Endothelial cell (in vitro differentiated cells): ENCODE data around the gene THAP10. TPM values are rescaled to one million over a fixed set of nuclear protein-coding genes. Genes with fewer than 3 reads are reported as not detected.

ENCODE experiments used
- DNase-seq: peaks from one replicate; pipeline ENCODE4 v3.0.0; 2021; ENCODE audit warnings: low spot score
- H3K27ac Mint-ChIP-seq: one replicate; pipeline ENCODE4 v1.8.0; 2021; ENCODE audit warnings: mixed read lengths, inconsistent platforms; ENCODE audit not compliant: unreplicated experiment
- H3K27me3 Mint-ChIP-seq: one replicate; pipeline ENCODE4 v1.8.0; 2021; ENCODE audit warnings: mild to moderate bottlenecking, moderate library complexity, mixed read lengths, inconsistent platforms; ENCODE audit not compliant: unreplicated experiment
- H3K36me3 Mint-ChIP-seq: one replicate; pipeline ENCODE4 v1.8.0; 2021; ENCODE audit warnings: mild to moderate bottlenecking, low read depth, mixed read lengths, inconsistent platforms; ENCODE audit not compliant: unreplicated experiment
- H3K4me1 Mint-ChIP-seq: one replicate; pipeline ENCODE4 v1.8.0; 2021; ENCODE audit warnings: mild to moderate bottlenecking, mixed read lengths, inconsistent platforms; ENCODE audit not compliant: unreplicated experiment
- H3K4me3 Mint-ChIP-seq: one replicate; pipeline ENCODE4 v1.8.0; 2021; ENCODE audit warnings: mild to moderate bottlenecking, mixed read lengths, inconsistent platforms; ENCODE audit not compliant: unreplicated experiment
- H3K9me3 Mint-ChIP-seq: one replicate; pipeline ENCODE4 v1.8.0; 2021; ENCODE audit warnings: mixed read lengths, inconsistent platforms; ENCODE audit not compliant: unreplicated experiment
- long read RNA-seq: library from polyadenylated mRNA; unstranded; transcript quantifications from one replicate; pipeline ENCODE4 v2.0.0, GENCODE V29; 2020; ENCODE audit not compliant: unreplicated experiment
- total RNA-seq: library from RNA; stranded (reverse); fragmentation: NEBNext Ultra II Directional; extraction: Animal tissue kit (Norgen Biotek cat#: 25700); gene quantifications from one replicate; pipeline ENCODE4 v1.2.1, GENCODE V29; 2021; ENCODE audit not compliant: unreplicated experiment
- TF ChIP-seq, protein P1 (sequence below): fragments of 200-600 bp; sonication (generic); IDR thresholded peaks from one replicate; pipeline ENCODE4 v1.5.0; 2021; ENCODE audit warnings: antibody characterized with exemption; ENCODE audit not compliant: unreplicated experiment

The THAP10 gene
- total RNA-seq, result 1.9 TPM
- long read RNA-seq, partial matches to known transcripts, result 0 of 2 reads
- long read RNA-seq, other reads (novel, unspliced or antisense), result 0 of 2 reads

GRCh38 chr15:70892002-70892911 lies at the start of gene THAP10, which contains the start of gene LRRC49:
Gene THAP10 (minus strand): TSS chr15:70892433. CDS start chr15:70892272, 161 bp downstream.
Gene LRRC49 (plus strand): TSS chr15:70892826. CDS start chr15:70892895, 69 bp downstream.
- TF ChIP-seq, protein P1, sequence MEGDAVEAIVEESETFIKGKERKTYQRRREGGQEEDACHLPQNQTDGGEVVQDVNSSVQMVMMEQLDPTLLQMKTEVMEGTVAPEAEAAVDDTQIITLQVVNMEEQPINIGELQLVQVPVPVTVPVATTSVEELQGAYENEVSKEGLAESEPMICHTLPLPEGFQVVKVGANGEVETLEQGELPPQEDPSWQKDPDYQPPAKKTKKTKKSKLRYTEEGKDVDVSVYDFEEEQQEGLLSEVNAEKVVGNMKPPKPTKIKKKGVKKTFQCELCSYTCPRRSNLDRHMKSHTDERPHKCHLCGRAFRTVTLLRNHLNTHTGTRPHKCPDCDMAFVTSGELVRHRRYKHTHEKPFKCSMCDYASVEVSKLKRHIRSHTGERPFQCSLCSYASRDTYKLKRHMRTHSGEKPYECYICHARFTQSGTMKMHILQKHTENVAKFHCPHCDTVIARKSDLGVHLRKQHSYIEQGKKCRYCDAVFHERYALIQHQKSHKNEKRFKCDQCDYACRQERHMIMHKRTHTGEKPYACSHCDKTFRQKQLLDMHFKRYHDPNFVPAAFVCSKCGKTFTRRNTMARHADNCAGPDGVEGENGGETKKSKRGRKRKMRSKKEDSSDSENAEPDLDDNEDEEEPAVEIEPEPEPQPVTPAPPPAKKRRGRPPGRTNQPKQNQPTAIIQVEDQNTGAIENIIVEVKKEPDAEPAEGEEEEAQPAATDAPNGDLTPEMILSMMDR, result no peak
- Mint-ChIP-seq H3K27me3 (peaks cover 7% of the 10 kb centered on the region), H3K9me3 (no peaks in the 10 kb centered on the region), H3K36me3 (peaks cover 4% of the 10 kb centered on the region), H3K27ac (peak within 1 kb of the TSS; percentile 97), H3K4me3 (peak within 1 kb of the TSS; percentile 98), H3K4me1 (peaks cover 11% of the 10 kb centered on the region)
- DNase-seq, result peak; percentile 74

DNA sequence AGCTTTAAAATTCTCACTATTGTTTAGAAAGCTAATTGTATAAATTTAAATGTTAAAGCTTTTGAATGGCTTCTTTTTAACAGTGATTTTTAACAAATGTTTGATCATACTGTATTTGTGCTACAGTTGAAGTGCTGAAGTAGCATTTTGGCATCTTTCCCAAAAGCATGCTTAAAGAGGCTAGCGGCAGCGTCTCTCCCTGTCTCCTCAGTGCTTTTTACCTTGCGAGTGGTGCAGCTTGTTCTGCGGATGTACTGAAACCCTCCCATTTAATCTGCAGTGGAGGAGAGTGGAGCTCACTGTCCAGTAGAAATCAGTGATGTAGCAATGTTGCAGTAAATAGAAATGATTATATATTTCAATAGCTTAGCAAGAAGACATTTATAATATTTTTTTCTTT lies 44.1 kb upstream of the THAP10 start:
- no peak for DNase-seq
- Mint-ChIP-seq H3K27ac (no peak overlapping the region), H3K27me3 (peaks cover 1% of the 10 kb centered on the region), H3K36me3 (no peaks in the 10 kb centered on the region), H3K4me1 (no peaks in the 10 kb centered on the region), H3K4me3 (no peak overlapping the region), H3K9me3 (no peaks in the 10 kb centered on the region)
- TF ChIP-seq, protein P1, result no peak

DNA sequence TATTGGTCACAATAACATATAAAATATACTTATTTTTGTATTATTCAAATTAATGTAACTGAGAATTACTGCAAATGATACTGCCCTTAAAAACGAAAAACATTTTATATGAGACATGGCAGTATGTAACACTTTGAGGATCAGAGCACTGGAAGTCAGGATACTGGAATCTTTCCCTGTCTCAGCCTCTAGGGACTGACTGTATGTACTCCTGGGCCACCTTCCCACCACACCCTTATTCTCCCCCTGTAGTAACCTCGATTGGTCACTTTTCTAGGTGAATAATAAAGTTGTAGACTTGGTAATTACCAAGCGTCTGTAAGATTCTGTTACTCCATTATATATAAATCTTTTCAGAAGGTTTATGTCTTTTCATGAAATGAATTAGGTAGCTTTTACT lies 43.4 kb upstream of the THAP10 start:
- peaks cover 1% of the 10 kb centered on the region for H3K27me3 Mint-ChIP-seq
- no peak overlapping the region for H3K4me3 Mint-ChIP-seq
- no peaks in the 10 kb centered on the region for H3K36me3 Mint-ChIP-seq
- TF ChIP-seq, protein P1, result no peak
- DNase-seq, result no peak
- H3K4me1 Mint-ChIP-seq, result no peaks in the 10 kb centered on the region
- H3K9me3 Mint-ChIP-seq, result no peaks in the 10 kb centered on the region
- H3K27ac Mint-ChIP-seq, result no peak overlapping the region

- TF ChIP-seq, protein P1, result no peak
- H3K4me3 Mint-ChIP-seq, result no peak overlapping the region
Measured at GRCh38 chr15:70933411-70933810, 41.2 kb upstream of the THAP10 start.

DNA sequence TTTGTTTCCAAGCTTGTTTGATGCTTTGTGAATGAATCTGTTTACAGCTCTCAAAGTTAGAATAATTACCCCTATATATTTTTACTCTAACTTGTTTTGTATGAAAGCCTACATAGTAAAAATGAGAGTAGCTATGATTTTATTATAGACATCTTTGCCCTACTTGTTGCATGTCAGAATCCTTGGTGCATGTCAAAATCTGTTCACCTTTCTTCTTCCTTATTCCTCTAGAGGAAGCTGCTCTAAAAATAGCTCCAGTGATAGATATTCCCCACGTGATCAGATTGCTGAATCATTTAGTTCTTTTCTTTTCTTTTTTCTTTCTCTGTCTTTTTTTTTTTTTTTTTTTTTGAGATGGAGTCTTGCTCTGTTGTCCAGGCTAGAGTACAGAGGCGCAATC lies 40.2 kb upstream of the THAP10 start:
- TF ChIP-seq, protein P1, result no peak
- DNase-seq, result no peak
- no peaks in the 10 kb centered on the region for H3K9me3 Mint-ChIP-seq
- no peak overlapping the region for H3K4me3 Mint-ChIP-seq
- H3K27me3 Mint-ChIP-seq, result peaks cover 1% of the 10 kb centered on the region
- H3K4me1 Mint-ChIP-seq, result no peaks in the 10 kb centered on the region
- no peak overlapping the region for H3K27ac Mint-ChIP-seq
- H3K36me3 Mint-ChIP-seq, result no peaks in the 10 kb centered on the region

More at GRCh38 chr15:70933411-70933810, 41.2 kb upstream of the THAP10 start:
- Mint-ChIP-seq H3K27me3 (peaks cover 1% of the 10 kb centered on the region), H3K27ac (no peak overlapping the region), H3K9me3 (no peaks in the 10 kb centered on the region), H3K36me3 (no peaks in the 10 kb centered on the region), H3K4me1 (no peaks in the 10 kb centered on the region)
- no peak for DNase-seq
